Sigmoid colon (tissue), 4 donors: Measurements from ENCODE around the gene SYNPO2.

Source experiments
- EP300 ChIP-seq, 4 donors: sonication (generic); formaldehyde crosslinking; IDR thresholded peaks; one replicate each; pipeline ENCODE4 v1.6.1; 2017; ENCODE audit warnings: antibody characterized with exemption in 4 of 4
- POLR2AphosphoS5 ChIP-seq, 4 donors: sonication (generic); formaldehyde crosslinking; IDR thresholded peaks; one replicate each; pipeline ENCODE4 v1.6.1; 2017; ENCODE audit warnings: antibody characterized with exemption in 4 of 4

DNA sequence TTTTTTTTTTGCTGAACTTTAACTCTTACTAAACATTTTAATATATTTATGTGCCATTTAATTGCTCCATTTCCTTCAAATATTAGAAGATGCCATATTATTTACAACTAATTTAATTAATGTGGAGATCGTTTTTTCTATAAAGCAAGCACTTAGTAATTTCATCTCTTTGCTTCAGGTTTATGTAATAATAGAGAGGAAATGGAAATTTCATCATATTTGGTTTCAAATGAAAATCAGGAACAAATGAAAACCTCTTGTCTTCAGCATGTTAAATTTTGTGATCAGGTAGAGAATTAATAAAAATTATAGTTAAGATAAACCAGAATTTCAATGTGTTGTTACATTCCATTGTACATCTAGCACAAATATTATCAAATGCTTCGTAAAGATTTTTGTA lies 120.1 kb downstream of the SYNPO2 start:
- TF ChIP-seq POLR2AphosphoS5 (IDR thresholded peaks at IDR 0.05) (no peak), EP300 (IDR thresholded peaks at IDR 0.05) (no peak)
